Ovary (tissue), 3 donors: ENCODE measurements around the gene ASAH2.

ENCODE experiments used
- CTCF ChIP-seq, 3 donors: fragments of 450-650 bp in 2 of 3; fragments of 200-600 bp in 1 of 3; IDR thresholded peaks; one replicate each; pipeline versions ENCODE4 v1.5.1 to v1.8.0; 2016 to 2022; ENCODE audit warnings: antibody characterized with exemption in 3 of 3, mild to moderate bottlenecking in 1 of 3
- EP300 ChIP-seq: sonication (generic); formaldehyde crosslinking; IDR thresholded peaks from one replicate; pipeline ENCODE4 v1.6.1; 2017; ENCODE audit warnings: antibody characterized with exemption
- POLR2A ChIP-seq: fragments of 450-650 bp; IDR thresholded peaks from one replicate; pipeline ENCODE4 v1.6.1; 2017; ENCODE audit warnings: antibody characterized with exemption, mild to moderate bottlenecking, moderate library complexity
- donor health status: DM: no; HTN: no; CAD: no.

DNA sequence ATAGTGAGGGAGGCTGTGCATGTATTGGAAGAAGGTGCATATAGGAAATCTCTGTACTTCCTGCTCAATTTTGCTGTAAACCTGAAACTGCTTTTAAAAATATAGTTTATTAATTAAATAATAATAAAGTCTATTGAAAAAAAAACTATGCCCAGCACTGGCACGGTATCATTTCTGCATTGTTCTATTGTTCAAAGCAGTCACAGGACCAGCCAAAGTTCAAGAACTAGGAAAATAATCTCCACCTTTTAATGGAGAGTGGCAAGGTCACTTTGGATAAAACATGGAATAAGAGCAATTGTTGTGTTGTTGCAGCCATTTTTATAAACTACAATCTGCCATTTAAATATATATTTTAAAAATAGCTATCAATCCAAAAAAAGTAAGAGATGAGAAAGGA lies 24.7 kb downstream of the ASAH2 start:
- no peak for TF ChIP-seq CTCF (IDR thresholded peaks at IDR 0.05)
- no peak for TF ChIP-seq POLR2A
- TF ChIP-seq EP300, result no peak
